GM21528 (cell line): ENCODE results near the gene OPA3.

ENCODE experiments used
- ATAC-seq: cut with Tn5 transposase; IDR thresholded peaks from one replicate; pipeline ENCODE4 v1.9.1; 2021; ENCODE audit warnings: mild to moderate bottlenecking, moderate library complexity; ENCODE audit not compliant: unreplicated experiment, low FRiP score

OPA3 gene

DNA sequence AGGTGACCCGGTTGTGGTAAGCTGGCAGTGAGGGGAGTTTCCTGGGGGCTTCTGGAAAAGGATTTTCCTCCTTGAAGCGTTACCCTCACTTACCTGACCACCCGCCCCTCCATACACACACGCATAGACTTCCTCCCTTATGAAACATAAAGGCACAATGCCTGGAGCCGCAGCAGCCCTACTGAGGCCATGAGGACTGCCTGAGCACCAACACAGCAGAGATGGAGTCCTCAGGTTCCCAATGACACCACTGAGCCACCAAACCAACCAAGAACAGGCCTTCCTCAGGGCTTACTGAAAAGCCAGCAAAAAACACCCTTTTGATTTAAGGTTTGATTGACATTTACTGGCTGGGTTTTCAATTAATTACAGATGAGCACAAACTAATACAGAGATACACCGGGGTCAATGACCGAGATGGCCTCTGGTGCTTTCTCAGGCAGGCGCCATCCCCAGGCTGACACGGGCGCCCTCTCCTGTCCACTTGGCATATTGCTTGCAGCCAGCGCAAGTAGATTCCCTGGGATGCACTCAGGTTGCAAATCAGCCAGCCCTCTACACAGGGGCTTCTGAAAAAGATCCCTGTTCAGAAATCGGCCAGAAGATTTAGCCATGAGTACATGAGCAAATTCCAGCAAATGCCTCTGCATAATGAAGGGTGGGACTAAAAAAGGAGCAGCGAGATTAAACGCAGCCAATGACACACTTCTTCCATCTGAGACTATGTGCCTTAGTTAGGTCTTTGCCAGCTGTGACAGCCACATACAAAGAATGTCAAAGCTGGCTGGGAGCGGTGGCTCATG, 14.8 kb downstream of the OPA3 start:
- ATAC-seq: no peak

DNA sequence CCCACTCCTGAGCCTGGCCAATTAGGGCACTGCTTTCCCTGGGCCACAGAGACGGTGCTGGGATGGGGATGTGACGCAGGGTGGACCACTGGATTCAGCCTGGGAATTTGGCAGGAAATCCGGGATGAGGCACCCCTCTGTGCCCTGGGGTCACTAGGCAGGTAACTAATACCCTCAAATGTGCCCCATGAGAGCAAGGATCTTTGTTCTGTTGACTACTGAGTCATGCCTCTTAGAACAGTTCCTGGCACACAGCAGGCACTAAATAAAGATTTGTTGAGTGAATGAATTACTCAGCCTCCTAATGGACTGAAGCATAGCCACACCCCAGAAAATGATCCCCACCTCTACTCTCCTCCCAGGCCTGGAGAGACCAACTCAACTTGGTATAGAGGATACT, 15.9 kb downstream of the OPA3 start:
- ATAC-seq: no peak

DNA sequence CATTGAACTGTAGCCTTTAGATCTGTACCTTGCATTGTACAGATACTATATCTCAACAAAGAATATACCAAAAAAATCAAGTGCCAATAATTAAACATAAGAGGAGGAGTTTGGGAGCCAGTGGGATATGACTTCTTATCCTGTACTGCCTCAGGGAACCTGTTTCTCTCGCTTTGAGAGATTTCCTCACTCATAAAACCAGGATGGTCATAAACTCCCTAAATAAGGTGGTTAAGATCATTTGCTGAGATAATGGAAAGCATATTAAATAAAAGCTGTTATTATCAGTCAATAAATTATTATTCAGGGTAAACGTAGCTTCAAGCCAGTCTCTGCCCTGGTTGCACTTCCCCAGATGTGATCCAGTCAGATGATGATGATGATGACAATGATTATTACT, 17.0 kb downstream of the OPA3 start:
- no peak for ATAC-seq

DNA sequence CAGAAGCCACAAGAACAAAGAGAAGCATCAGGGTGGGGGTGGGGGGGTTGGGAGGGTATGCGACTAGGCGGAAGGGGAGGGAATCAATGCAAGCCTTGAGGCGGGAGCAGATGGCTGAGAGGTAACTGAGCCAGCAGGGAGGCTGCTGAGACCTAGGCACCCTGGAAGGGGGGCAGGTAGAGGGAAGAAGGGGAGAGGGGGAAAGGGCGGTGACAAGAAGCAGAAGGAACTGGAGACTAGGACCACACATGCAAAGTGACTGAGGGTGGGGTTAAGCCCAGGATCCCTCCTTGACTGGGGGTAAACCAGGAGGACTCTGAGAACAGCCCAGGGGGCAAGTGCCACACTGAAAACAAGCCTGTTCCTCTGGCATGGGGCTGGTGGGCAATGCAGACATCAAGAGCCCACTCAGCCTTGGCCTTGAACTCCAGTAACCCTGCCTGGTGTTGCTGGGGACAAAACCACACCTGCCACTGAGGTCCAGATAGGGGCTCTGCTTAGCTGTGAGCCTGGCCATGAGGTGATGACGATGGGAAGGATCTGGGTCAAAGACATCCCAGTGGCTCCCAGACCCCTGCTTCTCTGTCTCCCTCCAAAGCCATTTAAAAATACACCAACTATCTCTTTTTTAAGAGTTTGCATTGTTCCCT, 20.3 kb downstream of the OPA3 start:
- no peak for ATAC-seq

DNA sequence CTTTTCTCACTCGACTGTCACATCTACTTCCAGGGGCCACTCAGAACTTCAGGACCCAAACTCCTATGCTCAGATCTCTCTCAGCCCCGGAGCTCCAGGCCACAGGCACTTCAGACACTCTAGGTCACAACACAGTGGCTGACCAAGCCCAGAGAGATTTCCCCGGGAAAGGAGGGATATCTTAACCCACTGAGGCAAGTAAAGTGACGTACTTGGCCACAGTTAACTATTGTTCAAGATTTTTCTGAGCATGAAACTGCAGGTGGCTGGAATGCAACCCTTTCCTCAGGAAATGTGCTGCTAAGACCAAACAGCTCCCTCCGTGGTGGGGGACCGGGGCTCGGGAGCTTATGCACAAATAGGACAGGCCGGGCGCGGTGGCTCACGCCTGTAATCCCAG, 23.9 kb downstream of the OPA3 start:
- ATAC-seq: no peak

DNA sequence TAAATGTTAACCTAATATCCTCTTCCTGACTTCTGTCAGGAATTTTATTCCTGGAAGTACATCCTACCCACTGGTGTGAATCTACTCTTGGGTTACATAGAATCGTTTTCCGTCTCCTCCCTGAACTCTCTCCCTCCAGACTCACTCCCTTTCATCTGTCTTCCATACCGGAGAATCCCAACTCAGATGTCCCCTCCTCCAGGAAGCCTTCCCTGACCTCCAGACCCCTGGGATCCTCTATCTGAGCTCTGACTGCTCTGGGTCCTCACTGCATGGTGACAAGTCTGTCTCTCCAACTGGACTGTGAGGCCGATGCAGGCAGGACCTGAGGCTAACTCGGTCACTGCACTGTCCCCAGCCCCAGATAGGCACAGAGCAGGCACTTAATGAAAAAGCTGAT, 24.6 kb downstream of the OPA3 start:
- ATAC-seq: no peak

DNA sequence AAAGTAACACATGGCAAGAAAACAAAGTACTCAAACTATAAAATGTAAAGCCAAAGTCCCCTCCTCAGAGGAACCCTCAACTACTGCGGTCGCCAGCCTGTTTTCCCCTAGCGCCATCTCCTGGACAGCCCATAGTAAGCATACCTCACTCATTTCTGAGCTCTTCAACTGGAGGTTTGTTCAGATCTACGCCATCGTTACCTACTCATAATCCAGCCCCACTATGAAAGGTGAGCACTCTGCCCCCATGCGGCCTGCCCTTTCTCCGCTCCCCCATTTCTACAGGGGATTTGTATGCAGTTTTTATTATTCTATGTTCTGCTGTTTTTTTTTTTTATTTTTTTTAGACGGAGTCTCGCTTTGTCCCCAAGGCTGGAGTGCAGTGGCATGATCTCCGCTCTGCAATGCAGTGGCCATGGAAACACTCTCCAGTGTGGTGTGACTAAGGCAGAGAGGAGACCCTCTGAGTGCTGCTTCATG, 26.2 kb downstream of the OPA3 start:
- ATAC-seq: no peak

DNA sequence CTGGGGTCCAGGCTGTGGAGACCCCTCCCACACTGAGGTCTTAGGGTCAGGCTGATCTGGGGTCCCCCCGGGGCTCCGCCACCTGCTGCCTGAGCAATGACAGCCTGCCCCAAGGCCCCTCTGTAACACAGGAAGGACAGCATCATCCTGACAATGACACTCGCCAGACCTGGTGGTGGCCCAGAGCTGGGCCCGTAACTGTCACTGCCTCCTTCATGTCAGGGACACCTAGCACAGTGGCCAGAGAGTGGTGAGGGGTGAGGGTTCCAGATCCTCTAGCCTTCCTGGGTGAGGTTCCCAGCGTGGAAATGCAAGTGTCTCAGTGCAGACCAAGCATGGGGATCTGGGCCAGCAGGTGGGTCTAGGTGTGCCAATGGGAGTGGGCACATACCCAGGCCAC, 27.8 kb downstream of the OPA3 start:
- no peak for ATAC-seq

DNA sequence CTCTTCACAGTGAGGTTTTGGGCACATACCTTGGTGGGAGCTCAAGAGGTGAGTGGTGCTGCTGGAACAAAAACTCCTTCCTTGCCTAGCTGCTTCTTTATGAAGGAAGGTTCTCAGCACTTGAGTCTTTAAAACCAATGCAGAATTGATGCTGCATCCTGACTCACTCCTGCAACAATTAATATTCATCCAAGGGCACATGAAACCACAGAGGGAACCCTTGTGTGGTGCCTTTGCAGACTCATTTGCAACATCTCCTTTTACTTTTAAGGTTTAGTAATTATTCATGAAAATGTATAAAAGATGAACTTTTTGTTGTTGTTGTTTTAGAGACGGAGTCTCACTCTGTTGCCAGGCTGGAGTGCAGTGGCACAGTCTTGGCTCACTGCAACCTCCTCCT, 30.1 kb downstream of the OPA3 start:
- no peak for ATAC-seq

DNA sequence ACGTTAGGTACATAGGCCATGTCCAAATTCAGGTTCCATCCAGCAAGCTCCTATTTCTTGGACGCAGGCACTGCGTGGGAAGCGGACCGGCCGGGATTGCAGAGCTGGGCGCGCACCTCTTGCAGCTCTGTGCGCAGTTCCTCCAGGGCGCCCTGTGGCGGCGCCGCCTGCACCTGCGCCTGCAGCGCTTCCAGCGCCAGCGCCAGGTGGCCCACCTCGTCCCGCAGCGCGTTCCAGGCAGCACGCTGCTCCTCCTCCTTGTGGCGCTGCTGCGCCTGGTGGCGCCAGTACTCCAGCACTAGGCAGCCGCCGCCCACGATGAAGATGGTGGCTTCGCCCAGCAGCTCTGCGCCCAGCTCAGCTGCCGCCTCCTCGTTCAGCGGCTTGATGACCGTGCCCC, 31.1 kb downstream of the OPA3 start:
- no peak for ATAC-seq

DNA sequence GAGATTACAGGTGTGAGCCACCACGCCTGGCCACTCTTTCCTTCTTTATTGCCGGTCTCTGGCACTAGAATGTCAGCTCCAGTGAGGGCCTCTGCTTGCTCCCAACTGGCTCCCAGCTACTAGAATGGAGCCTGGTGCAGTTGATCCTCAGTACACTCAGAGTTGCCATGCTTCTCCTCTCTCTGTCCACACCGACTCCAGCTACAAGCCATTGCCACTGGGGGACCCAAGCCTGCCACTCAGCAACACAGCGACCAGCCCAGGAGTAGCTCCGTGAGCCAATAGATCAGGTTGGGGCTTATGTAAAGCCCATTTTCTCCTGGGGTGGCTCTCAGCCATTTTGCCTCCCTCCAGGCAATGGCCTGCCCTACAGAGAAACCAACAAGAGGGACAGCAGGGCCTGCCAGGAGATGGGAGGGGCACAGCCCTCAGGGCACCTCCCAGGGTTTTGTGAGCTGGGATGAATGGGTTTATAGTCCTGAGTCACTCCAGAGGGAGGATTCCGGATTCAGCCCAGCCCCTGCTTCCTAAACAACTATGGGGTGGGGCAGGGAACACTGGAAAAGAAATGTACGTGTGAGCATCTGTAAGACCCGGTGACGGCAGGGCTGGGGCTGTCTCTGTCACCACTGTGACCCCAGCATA, 36.5 kb downstream of the OPA3 start:
- ATAC-seq: no peak

DNA sequence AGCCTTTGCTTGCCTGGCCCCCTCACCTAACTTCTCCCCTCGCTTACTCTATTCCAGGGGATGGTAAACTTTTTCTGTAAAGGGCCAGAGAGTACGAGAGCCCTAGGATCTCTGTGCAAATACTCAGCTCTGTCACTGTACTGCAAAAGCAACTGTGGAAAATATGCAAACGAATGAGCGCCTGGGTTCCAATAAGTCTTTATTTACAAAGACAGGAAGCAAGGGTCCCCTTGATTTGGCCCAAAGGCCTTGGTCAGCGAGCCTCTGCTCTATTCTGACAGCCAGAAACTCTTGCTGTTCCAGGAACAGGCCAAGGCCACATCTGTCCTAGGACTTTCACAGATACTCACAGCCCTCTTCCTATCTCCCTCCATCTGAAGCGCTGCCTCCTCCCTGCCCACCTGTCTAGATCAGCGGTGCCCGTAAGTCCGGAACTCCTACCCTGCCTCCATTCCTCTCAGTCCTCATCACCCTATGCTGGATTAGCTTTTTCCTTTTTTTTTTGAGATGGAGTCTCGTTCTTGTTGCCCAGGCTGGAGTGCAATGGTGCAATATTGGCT, 37.3 kb downstream of the OPA3 start:
- ATAC-seq: no peak

DNA sequence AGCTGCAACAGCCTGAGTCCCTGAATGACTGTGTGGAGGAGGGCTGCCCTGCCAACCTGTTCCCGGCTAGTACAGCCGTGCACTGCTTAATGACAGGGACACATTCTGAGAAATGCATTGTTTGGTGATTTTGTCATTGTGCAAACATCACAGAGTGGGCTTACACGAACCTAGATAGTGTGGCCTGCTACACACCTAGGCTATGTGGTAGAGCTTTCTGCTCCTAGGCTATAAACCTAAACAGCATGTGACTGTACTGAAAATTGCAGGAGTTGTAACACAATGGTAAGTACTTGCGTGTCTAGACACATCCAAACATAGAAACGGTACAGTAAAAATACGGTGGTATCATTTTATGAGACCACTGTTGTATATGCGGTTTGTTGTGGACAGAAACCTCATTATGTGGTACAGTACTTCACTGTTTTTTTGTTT, 42.4 kb downstream of the OPA3 start:
- ATAC-seq: no peak

DNA sequence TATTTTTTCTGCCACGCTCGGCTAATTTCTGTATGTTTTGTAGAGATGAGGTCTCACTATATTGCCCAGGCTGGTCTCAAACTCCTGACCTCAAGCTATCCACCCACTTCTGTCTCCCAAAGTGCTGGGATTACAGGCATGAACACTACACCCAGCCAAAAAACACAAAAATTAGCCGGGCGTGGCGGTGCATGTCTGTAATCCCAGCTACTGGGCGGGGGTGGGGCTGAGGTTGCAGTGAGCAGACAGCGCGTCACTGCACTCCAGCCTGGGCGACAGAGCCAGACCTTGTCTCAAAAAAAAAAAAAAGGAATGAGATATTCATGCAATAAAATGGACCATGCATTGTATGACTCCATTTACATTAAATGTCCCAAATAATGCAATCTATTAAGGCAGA, 45.1 kb downstream of the OPA3 start:
- ATAC-seq: no peak

DNA sequence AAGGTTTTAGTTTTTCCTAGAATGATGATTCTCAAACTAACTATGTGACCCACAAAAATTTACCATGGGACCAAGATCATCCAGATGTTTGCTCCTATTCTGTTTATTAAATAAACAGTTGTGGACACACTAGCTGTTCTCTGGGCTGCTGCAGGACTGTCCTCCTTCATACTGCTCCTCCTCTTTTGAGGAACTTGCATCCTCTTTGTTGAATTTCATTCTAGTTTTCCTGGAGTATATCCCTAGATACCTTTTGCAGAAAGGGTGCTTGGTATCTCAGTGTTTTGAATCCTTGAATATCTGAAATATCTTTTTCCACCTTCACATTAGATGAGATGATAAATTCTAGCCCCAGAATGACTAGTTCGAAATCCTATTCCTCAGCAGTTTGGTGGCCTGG, 53.3 kb downstream of the OPA3 start:
- ATAC-seq: no peak

DNA sequence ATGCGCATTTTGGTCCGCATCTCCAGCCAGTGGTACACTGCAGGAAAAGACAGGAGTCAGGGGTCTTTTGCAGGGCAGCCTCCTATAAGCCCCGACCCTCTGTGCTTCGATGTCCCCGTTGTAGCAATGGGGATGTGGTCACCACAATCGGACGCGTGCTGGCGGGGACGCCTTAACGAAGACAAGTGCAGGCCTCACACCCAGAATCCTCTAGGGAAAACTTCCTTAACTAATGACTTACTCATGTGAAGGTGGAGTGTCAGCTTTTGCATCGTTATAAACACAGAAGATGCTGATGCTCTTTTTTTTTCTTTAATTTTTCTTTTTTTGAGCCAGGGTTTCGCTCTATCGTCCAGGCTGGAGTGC, 55.2 kb downstream of the OPA3 start:
- no peak for ATAC-seq

DNA sequence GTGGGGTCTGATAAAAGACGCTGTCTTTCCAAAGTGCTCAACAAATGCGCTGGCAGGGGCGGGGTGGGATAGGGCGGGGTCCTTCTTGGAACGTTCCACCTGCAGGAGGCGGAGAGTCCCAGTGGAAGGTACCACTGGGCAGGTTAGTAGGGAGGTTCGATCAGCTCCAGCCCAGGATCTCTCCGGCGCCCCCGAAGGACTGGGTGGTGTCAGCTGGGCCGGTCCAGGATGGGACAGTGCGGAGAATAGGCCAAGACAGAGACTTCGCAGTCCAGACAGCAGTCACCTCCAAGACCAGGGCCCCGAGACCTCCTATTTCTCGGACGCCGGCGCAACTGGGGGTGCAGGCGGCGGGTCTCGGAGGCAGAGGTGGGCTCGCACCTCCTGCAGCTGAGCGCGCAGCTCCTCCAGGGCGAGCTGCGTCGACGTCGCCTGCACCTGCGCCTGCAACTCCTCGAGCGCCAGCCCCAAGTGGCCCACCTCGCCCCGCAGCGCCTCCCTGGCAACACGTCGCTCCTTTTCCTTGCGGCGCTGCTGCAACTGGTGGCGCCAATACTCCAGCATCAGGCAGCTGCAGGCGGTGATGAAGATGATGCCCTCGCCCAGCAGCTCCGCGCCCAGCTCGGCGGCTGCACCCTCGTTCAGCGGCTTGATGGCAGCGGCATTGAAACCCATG, 55.7 kb downstream of the OPA3 start:
- no peak for ATAC-seq

DNA sequence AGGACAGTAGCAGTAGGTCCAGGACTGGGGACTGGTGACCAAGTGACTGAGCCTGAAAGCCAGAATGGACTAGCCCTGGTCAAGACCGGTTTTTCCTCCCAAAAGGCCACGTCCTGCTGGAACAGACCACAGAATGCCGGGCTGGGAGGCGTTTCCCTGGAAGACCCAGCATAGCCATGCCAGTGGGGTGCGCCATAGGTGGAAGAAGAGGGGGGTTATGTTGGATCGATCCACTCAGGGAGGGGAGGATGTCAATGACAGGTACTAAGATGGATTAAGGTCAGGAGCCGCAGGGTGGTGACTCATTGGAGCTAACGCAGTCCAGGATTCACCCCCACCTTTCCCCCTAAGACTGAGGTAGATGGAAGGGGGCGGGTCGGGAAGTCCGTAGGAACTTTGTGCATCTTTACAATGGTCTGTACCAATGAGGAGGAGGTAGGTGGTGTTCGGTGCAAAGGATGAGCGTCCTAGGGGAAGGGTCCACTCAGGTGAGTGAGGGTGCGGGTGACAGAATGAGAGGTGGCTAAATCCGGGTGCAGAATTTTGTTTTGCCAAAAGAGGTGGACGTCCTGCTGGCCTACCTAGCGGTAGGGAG, 56.4 kb downstream of the OPA3 start:
- ATAC-seq: no peak

DNA sequence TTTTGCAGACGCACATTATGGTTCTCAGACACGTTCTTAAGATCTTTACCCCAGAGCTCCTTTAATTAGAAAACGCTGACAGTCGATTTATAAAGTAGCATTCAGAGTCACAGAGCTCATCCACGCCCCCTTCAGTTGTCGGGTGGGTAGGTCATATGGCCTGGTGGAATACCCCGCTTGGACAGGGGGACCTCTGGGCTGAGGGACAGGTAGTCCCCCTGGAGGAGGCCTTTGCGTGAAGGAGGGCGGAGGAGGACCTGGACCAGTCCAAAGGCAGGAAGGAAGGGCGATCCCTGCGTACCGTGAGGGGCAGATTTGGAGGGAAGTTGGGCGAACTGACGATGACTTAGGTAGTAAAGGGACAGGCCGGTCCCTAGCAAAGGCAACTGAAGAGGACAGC, 56.9 kb downstream of the OPA3 start:
- ATAC-seq: no peak

DNA sequence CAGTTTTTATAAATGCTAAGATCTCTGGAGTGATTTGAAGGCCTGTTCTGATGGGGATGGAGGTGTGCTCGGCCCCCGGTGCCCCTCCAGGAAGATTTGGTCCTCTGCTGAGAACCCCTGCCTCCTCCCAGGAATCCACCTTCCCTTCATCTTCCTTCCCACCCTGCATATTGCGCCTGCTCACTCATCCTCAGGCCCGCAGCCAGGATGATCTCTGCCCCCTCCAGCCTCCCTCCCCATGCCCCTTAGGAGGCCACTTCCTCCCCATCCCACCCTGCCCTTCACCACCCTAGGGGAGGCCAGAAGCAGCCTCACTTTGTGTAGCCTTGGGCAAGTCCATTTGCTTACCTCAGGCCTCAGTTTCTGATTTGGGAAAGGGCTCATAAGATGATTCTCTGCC, 57.6 kb downstream of the OPA3 start:
- no peak for ATAC-seq

DNA sequence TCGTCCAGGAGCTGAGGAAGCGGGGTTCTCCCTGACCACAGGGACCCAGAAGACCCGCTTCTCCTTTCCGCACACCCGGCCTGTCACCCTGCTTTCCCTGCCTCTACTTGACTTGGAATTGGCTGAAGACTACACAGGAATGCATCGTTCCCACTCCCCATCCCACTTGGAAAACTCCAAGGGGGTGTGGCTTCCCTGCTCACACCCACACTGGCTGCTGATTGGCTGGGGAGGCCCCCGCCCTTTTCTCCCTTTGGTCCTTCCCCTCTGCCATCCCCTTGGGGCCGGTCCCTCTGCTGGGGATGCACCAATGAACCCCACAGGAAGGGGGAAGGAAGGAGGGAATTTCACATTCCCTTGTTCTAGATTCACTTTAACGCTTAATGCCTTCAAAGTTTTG, 58.5 kb downstream of the OPA3 start:
- ATAC-seq: no peak
